Liver (tissue), 9 donors: ENCODE results near the gene BEND4. TPM values are rescaled to one million over a fixed set of nuclear protein-coding genes. Genes with fewer than 3 reads are reported as not detected.

Experiments used
- DNase-seq: peaks from one replicate; pipeline ENCODE4 v3.0.0-alpha.2; 2017; ENCODE audit warnings: low spot score
- H3K27ac ChIP-seq, 2 donors: one replicate each; pipeline ENCODE4 v1.7.0; 2013; ENCODE audit warnings: inconsistent platforms in 2 of 2, low read length in 2 of 2, control low read depth in 1 of 2, low read depth in 1 of 2, mild to moderate bottlenecking in 1 of 2
- H3K27me3 ChIP-seq, 4 donors: one replicate each; pipeline versions ENCODE4 v1.6.1 to v1.7.0; 2013; ENCODE audit warnings: low read length in 3 of 4, inconsistent platforms in 1 of 4, mild to moderate bottlenecking in 1 of 4, moderate library complexity in 1 of 4; ENCODE audit not compliant: control insufficient read depth in 4 of 4, insufficient read depth in 4 of 4
- H3K36me3 ChIP-seq, 4 donors: one replicate each; pipeline versions ENCODE4 v1.6.1 to v1.7.0; 2013; ENCODE audit warnings: low read length in 3 of 4, mild to moderate bottlenecking in 3 of 4, low read depth in 1 of 4, moderate library complexity in 1 of 4; ENCODE audit not compliant: control insufficient read depth in 4 of 4, insufficient read depth in 3 of 4
- H3K4me1 ChIP-seq, 4 donors: one replicate each; pipeline versions ENCODE4 v1.6.1 to v1.7.0; 2013; ENCODE audit warnings: low read length in 3 of 4, mild to moderate bottlenecking in 3 of 4, moderate library complexity in 1 of 4; ENCODE audit not compliant: control insufficient read depth in 4 of 4, insufficient read depth in 4 of 4
- H3K4me3 ChIP-seq, 3 donors: one replicate each; pipeline versions ENCODE4 v1.6.1 to v1.7.0; 2013; ENCODE audit warnings: low read length in 3 of 3, control low read depth in 1 of 3, low read depth in 1 of 3, mild to moderate bottlenecking in 1 of 3
- H3K9ac ChIP-seq, 2 donors: one replicate each; pipeline ENCODE4 v1.7.0; 2013; ENCODE audit warnings: low read length in 2 of 2, mild to moderate bottlenecking in 2 of 2, moderate library complexity in 2 of 2, control low read depth in 1 of 2, low read depth in 1 of 2
- H3K9me3 ChIP-seq, 4 donors: one replicate each; pipeline versions ENCODE4 v1.6.1 to v1.7.0; 2013; ENCODE audit warnings: low read length in 3 of 4; ENCODE audit not compliant: control insufficient read depth in 4 of 4
- ATF3 ChIP-seq: IDR thresholded peaks from 2 replicates; pipeline ENCODE4 v1.6.1; 2016; ENCODE audit warnings: antibody characterized with exemption
- CTCF ChIP-seq: fragments of 150-350 bp; IDR thresholded peaks from 2 replicates; pipeline ENCODE4 v1.5.1; 2017; ENCODE audit warnings: improper control_type of control experiment, low read depth, low read length; ENCODE audit not compliant: missing input control
- EGR1 ChIP-seq, 2 donors: IDR thresholded peaks; 2 replicates each; pipeline ENCODE4 v1.6.1; 2016 to 2018; ENCODE audit warnings: antibody characterized with exemption in 2 of 2, low read depth in 2 of 2
- FOXA1 ChIP-seq: IDR thresholded peaks from 2 replicates; pipeline ENCODE4 v1.6.1; 2016; ENCODE audit warnings: antibody characterized with exemption
- FOXA2 ChIP-seq: IDR thresholded peaks from 2 replicates; pipeline ENCODE4 v1.6.1; 2016; ENCODE audit warnings: antibody characterized with exemption
- GABPA ChIP-seq, 2 donors: IDR thresholded peaks in 1 of 2; conservative IDR thresholded peaks in 1 of 2; 2 replicates each; pipeline ENCODE4 v1.6.1; 2016; ENCODE audit warnings: antibody characterized with exemption in 2 of 2, mild to moderate bottlenecking in 1 of 2, moderate library complexity in 1 of 2
- HNF4A ChIP-seq, 2 donors: conservative IDR thresholded peaks; 2 replicates each; pipeline ENCODE4 v1.6.1; 2016; ENCODE audit warnings: antibody characterized with exemption in 2 of 2, mild to moderate bottlenecking in 2 of 2
- HNF4G ChIP-seq: IDR thresholded peaks from 2 replicates; pipeline ENCODE4 v1.6.1; 2016; ENCODE audit warnings: antibody characterized with exemption
- JUND ChIP-seq, 2 donors: IDR thresholded peaks; 2 replicates each; pipeline ENCODE4 v1.6.1; 2016; ENCODE audit warnings: antibody characterized with exemption in 2 of 2
- MAX ChIP-seq: IDR thresholded peaks from 2 replicates; pipeline ENCODE4 v1.6.1; 2016; ENCODE audit warnings: antibody characterized with exemption
- NR2F2 ChIP-seq: IDR thresholded peaks from 2 replicates; pipeline ENCODE4 v1.6.1; 2016; ENCODE audit warnings: antibody characterized with exemption
- RAD21 ChIP-seq, 2 donors: IDR thresholded peaks; 2 replicates each; pipeline ENCODE4 v1.6.1; 2016; ENCODE audit warnings: antibody characterized with exemption in 2 of 2, mild to moderate bottlenecking in 2 of 2
- REST ChIP-seq: IDR thresholded peaks from 2 replicates; pipeline ENCODE4 v1.6.1; 2016; ENCODE audit warnings: antibody characterized with exemption, mild to moderate bottlenecking
- RXRA ChIP-seq, 2 donors: IDR thresholded peaks; 2 replicates each; pipeline ENCODE4 v1.6.1; 2017 to 2018; ENCODE audit warnings: antibody characterized with exemption in 2 of 2, mild to moderate bottlenecking in 1 of 2
- SP1 ChIP-seq: IDR thresholded peaks from 2 replicates; pipeline ENCODE4 v1.6.1; 2018; ENCODE audit warnings: antibody characterized with exemption, mild to moderate bottlenecking
- TAF1 ChIP-seq: conservative IDR thresholded peaks from 2 replicates; pipeline ENCODE4 v1.6.1; 2016; ENCODE audit warnings: antibody characterized with exemption, mild to moderate bottlenecking
- YY1 ChIP-seq: IDR thresholded peaks from 2 replicates; pipeline ENCODE4 v1.6.1; 2016; ENCODE audit warnings: antibody characterized with exemption, mild to moderate bottlenecking
- ZBTB33 ChIP-seq: IDR thresholded peaks from 2 replicates; pipeline ENCODE4 v1.6.1; 2016; ENCODE audit warnings: antibody characterized with exemption
- WGBS: extraction: QIAGEN DNeasy Blood & Tissue Kit; methylation state at CpG from one replicate; pipeline ENCODE4 v1.1.7; 2013; 5-methylcytosine and 5-hydroxymethylcytosine counted together
- polyA plus RNA-seq, 2 donors: library from polyadenylated mRNA; stranded (reverse) in 1 of 2; unstranded in 1 of 2; fragments of 200-250 nt in 1 of 2; fragments of >200 nt in 1 of 2; fragmentation: Nextera tagmentation in 1 of 2; extraction: Ambion mirVana in 1 of 2; gene quantifications; one replicate each; pipeline versions ENCODE4 v1.2.1 to v1.2.3, GENCODE V29; 2013 to 2015
- total RNA-seq, 2 donors: library from RNA; depleted of rRNA; stranded (reverse); fragments of >200 nt; gene quantifications; one replicate each; pipeline ENCODE4 v1.2.3, GENCODE V29; 2014
- donor health status: healthy.
- donor health status: healthy.
- donor health status: healthy.
- donor health status: healthy.
- donor health status: healthy.

Gene BEND4
- total and polyA plus RNA-seq, 4 donors, result 0.02 to 0.28 (median 0.13) TPM

GRCh38 chr4:42101446-42101975 lies 50.9 kb downstream of the BEND4 start:
- Histone ChIP-seq H3K4me1 (no peaks in the 10 kb centered on the region), H3K36me3 (no peaks in the 10 kb centered on the region), H3K27me3 (no peaks in the 10 kb centered on the region), H3K27ac (no peak overlapping the region), H3K4me3 (no peak overlapping the region), H3K9ac (no peak overlapping the region), H3K9me3 (no peaks in the 10 kb centered on the region)
- no peak for DNase-seq
- 93% methylated on average over 8 of the region's 8 CpGs for WGBS
- no peak for TF ChIP-seq FOXA2
- no peak for TF ChIP-seq EGR1 (IDR thresholded peaks at IDR 0.05; ENCODE audit: low read depth in 2 of 2)
- no peak for TF ChIP-seq RAD21 (IDR thresholded peaks at IDR 0.05)
- no peak for TF ChIP-seq YY1
- TF ChIP-seq ZBTB33, result no peak
- TF ChIP-seq NR2F2, result no peak
- no peak for TF ChIP-seq FOXA1
- TF ChIP-seq HNF4A (conservative IDR thresholded peaks at IDR 0.05), result no peak
- TF ChIP-seq REST, result no peak
- TF ChIP-seq JUND (IDR thresholded peaks at IDR 0.05), result no peak
- TF ChIP-seq GABPA (IDR thresholded peaks at IDR 0.05 in 1 of 2, conservative IDR thresholded peaks at IDR 0.05 in 1 of 2), result no peak
- no peak for TF ChIP-seq SP1
- TF ChIP-seq HNF4G, result no peak
- no peak for TF ChIP-seq TAF1
- TF ChIP-seq ATF3, result no peak
- no peak for TF ChIP-seq RXRA (IDR thresholded peaks at IDR 0.05)
- no peak for TF ChIP-seq CTCF
- no peak for TF ChIP-seq MAX
